ENCODE results near the gene VCP. TPM values are rescaled to one million over a fixed set of nuclear protein-coding genes. Genes with fewer than 3 reads are reported as not detected.
A peak's percentile ranks its signal among the peaks of the same experiment; 100 is the strongest.

The VCP gene
- total and polyA plus RNA-seq, 2 donors (not counting 1 experiment from before 2014, with no cell fraction given) = 93.0 to 178 TPM

DNA sequence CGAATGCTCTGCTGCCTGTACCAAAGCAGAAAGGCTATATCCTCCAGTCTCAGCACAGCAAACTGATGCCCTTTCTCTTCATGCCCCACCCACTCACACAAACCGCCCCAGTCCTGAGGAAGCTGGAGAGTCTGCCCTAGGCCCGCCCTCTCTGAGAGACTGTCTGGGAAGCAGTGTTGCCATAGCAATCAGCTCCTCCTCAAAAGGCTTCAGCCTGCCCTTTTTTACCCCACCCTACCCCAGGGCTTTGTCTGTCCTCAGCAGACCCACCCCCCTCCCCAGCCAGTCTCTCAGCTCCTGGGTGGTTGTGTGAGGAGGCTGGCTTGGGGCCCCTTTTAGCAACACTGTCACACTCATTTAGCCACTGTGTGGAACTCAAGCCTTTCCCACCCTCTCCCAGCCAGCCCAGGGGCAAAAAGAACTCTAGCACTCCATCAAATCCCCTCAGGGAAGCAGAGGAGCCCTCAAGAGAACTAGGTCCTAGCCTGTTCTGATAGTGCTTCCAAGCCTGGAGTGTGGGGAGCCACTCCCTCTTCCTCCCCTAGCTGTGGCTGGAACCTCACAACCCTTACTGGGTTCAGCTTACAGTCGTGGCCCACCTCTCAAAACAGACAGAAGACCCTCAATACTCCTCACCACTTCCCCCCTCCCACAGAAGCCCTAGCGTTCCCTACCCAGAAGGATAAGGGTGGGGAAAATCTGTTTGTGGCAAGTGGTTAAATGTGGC is 41.9 kb upstream of the VCP start:
- H3K36me3 ChIP-seq (replicated peaks in 1 of 2; ENCODE audit: control extremely low read depth in 1 of 2, control insufficient read depth in 1 of 2, extremely low read depth in 1 of 2, insufficient read depth in 2 of 2, low read length in 1 of 2) = no peaks in the 10 kb centered on the region
- H3K9me3 Mint-ChIP-seq (ENCODE audit: insufficient read depth) = no peaks in the 10 kb centered on the region
- 13% methylated on average over 2 of the region's 5 CpGs for WGBS (ENCODE audit: insufficient coverage)
- H3K4me2 ChIP-seq (replicated peaks; ENCODE audit: low read depth, low read length, poor library complexity, severe bottlenecking) = peak overlapping the region; percentile 99
- peak overlapping the region; percentile 57 to 93 for H3K27ac ChIP-seq (ENCODE audit: low read length in 2 of 2)
- H4K20me1 ChIP-seq (ENCODE audit: control insufficient read depth, insufficient read depth, low read length, poor library complexity, severe bottlenecking) = no peaks in the 10 kb centered on the region
- H3K4me3 Mint-ChIP-seq = peak overlapping the region; percentile 98
- no peaks in the 10 kb centered on the region for H3K9me3 ChIP-seq (ENCODE audit: control extremely low read depth in 1 of 3, control insufficient read depth in 2 of 3, insufficient read depth in 1 of 3, low read length in 2 of 3)
- DNase-seq (peak; percentile 67), ATAC-seq (ENCODE audit: low read depth) (no peak)
- peaks cover 4% of the 10 kb centered on the region for H3K79me2 ChIP-seq (ENCODE audit: control insufficient read depth, insufficient read depth, low read length)
- ChIA-PET CTCF (interaction anchor here (0.6 to 2.0 kb wide), 9 partner anchors 10 to 1912 kb away, joined by 3 to 13 read pairs (median 3); partner anchors contain the start of gene STOML2), POLR2A (interaction anchor here (0.6 to 1.7 kb wide), 5 partner anchors 11 to 536 kb away, joined by 3 to 15 read pairs (median 9); partner anchors contain the start of genes SIT1, STOML2 and VCP)
- H3K27me3 Mint-ChIP-seq = no peaks in the 10 kb centered on the region
- H3K4me1 ChIP-seq (ENCODE audit: control insufficient read depth in 2 of 2, insufficient read depth in 2 of 2, low read length in 2 of 2) = peaks cover 38 to 54% of the 10 kb centered on the region in 2 donors
- H2AFZ ChIP-seq (ENCODE audit: insufficient read depth, low read depth, low read length, poor library complexity, severe bottlenecking) = peak overlapping the region; percentile 98
- intact Hi-C loops (cut with micrococcal nuclease) = loop anchor here (5.0 to 10.0 kb wide), 2 partner anchors 657 to 921 kb away; partner anchors contain the start of genes DNAI1, FAM219A and RECK
- H3K4me1 Mint-ChIP-seq = peaks cover 64% of the 10 kb centered on the region
- TF ChIP-seq, protein P1, sequence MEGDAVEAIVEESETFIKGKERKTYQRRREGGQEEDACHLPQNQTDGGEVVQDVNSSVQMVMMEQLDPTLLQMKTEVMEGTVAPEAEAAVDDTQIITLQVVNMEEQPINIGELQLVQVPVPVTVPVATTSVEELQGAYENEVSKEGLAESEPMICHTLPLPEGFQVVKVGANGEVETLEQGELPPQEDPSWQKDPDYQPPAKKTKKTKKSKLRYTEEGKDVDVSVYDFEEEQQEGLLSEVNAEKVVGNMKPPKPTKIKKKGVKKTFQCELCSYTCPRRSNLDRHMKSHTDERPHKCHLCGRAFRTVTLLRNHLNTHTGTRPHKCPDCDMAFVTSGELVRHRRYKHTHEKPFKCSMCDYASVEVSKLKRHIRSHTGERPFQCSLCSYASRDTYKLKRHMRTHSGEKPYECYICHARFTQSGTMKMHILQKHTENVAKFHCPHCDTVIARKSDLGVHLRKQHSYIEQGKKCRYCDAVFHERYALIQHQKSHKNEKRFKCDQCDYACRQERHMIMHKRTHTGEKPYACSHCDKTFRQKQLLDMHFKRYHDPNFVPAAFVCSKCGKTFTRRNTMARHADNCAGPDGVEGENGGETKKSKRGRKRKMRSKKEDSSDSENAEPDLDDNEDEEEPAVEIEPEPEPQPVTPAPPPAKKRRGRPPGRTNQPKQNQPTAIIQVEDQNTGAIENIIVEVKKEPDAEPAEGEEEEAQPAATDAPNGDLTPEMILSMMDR (IDR thresholded peaks at IDR 0.05) = no peak
- TF ChIP-seq EZH2 (IDR thresholded peaks at IDR 0.05; ENCODE audit: borderline replicate concordance, insufficient read depth, low read depth, low read length, poor library complexity, severe bottlenecking) = no peak
- peak overlapping the region in 4 of 5 experiments; percentile 3 to 86 (median 71) for H3K4me3 ChIP-seq (ENCODE audit: control extremely low read depth in 1 of 5, extremely low read depth in 1 of 5, insufficient read depth in 1 of 5, low read depth in 2 of 5, low read length in 4 of 5)
- peak overlapping the region; percentile 88 for H3K9ac ChIP-seq (ENCODE audit: low read length)
- no peaks in the 10 kb centered on the region for H3K27me3 ChIP-seq (replicated peaks in 1 of 4; ENCODE audit: control extremely low read depth in 1 of 4, control insufficient read depth in 3 of 4, insufficient read depth in 4 of 4, low read length in 3 of 4)
- H3K27ac Mint-ChIP-seq = peak overlapping the region; percentile 88
